ENCODE data around the gene AMIGO3. TPM values are rescaled to one million over a fixed set of nuclear protein-coding genes. Genes with fewer than 3 reads are reported as not detected.
A peak's percentile ranks its signal among the peaks of the same experiment; 100 is the strongest.

The AMIGO3 gene
- total RNA-seq, 2 experiments from 2014 or later: 0.82 to 1.3 TPM

DNA sequence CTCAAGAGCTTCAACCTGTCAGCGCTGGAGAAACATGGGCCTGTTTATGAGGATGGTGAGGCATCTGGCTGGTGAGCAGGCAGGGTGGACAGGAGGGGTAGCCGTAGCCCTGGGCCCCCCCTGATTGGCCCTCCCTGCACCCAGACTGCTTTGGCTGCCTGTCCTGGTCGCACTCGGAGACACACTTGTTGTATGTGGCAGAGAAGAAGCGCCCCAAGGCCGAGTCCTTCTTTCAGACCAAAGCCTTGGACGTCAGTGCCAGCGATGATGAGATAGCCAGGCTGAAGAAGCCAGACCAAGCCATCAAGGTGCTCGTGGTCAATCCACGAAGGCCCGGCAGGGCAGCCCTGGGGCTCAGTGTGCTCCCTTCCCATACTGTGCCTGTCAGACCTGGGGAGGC is 43.6 kb downstream of the AMIGO3 start:
- peak overlapping the region; percentile 33 for H3K27ac Mint-ChIP-seq

DNA sequence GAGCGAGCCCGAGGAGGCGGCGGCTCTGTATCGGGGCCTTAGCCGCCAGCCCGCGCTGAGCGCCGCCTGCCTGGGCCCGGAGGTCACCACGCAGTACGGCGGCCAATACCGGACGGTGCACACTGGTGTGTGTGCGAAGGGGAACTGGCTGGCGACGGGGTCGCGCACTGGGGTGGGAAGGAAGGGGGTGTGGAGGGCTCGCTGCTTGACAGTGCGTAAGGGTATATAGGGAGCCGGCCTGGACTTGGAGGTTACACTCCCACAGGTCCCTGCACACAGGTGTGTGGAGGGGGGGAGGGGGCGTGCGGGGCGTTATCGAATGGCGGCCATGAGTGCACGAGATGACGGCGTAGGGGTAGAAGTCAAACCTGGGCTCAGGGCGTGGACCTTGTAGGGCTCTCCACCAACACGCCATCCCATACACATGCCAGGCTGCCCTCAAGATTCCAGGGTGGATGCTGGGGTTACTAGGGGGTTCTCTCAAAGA is 44.9 kb downstream of the AMIGO3 start:
- Histone ChIP-seq H3K27ac (ENCODE audit: low read depth in 1 of 2, low read length in 2 of 2) (peak overlapping the region; percentile 22 to 91), H3K4me1 (ENCODE audit: insufficient read depth, low read length) (peaks cover 47% of the 10 kb centered on the region), H3K36me3 (ENCODE audit: insufficient read depth, low read length) (peaks cover 39% of the 10 kb centered on the region), H3K9me3 (ENCODE audit: control insufficient read depth in 1 of 2, insufficient read depth in 1 of 2, low read length in 2 of 2) (no peaks in the 10 kb centered on the region), H3K4me3 (ENCODE audit: low read length) (peak overlapping the region; percentile 81), H3K27me3 (ENCODE audit: control insufficient read depth in 1 of 2, insufficient read depth in 2 of 2, low read length in 2 of 2) (no peaks in the 10 kb centered on the region)
- intact Hi-C loops (cut with DNase I, micrococcal nuclease): loop anchor here in 1 of 2 experiments (1.0 to 10.0 kb wide), 4 partner anchors 50 to 650 kb away; partner anchors contain the start of genes DAG1, IMPDH2, NDUFAF3 and USP19
- peak overlapping the region; percentile 97 for H3K4me3 Mint-ChIP-seq
- peaks cover 53% of the 10 kb centered on the region for H3K36me3 Mint-ChIP-seq (ENCODE audit: low read depth)
- no peak for TF ChIP-seq CTCF (IDR thresholded peaks at IDR 0.05)
- peaks cover 51% of the 10 kb centered on the region for H3K4me1 Mint-ChIP-seq (ENCODE audit: low read depth)
- DNase-seq (peak in 5 of 14 experiments; percentile 8 to 40 (median 27)), ATAC-seq (ENCODE audit: poor library complexity) (peak; percentile 2)
- H3K9me3 Mint-ChIP-seq: no peaks in the 10 kb centered on the region
- no peaks in the 10 kb centered on the region for H3K27me3 Mint-ChIP-seq
- peak overlapping the region; percentile 97 for H3K27ac Mint-ChIP-seq
- CTCF ChIA-PET: no interaction called here
- POLR2A ChIA-PET: no interaction called here

More for the DNA sequence above, 43.6 kb downstream of the AMIGO3 start:
- DNase-seq: no peak
- ATAC-seq (ENCODE audit: poor library complexity): no peak
- TF ChIP-seq CTCF (IDR thresholded peaks at IDR 0.05): no peak
- Mint-ChIP-seq H3K4me1 (ENCODE audit: low read depth) (peaks cover 57% of the 10 kb centered on the region), H3K9me3 (no peaks in the 10 kb centered on the region), H3K4me3 (peak overlapping the region; percentile 25), H3K36me3 (ENCODE audit: low read depth) (peaks cover 67% of the 10 kb centered on the region), H3K27me3 (no peaks in the 10 kb centered on the region)
- intact Hi-C loops (cut with DNase I, micrococcal nuclease): loop anchor here in 1 of 2 experiments (5.0 to 10.0 kb wide), 3 partner anchors 339 to 651 kb away; partner anchors contain the start of genes IMPDH2, NDUFAF3 and USP19
- H3K4me1 ChIP-seq (ENCODE audit: insufficient read depth, low read length): peaks cover 47% of the 10 kb centered on the region
- H3K4me3 ChIP-seq (ENCODE audit: low read length): no peak overlapping the region
- POLR2A ChIA-PET: no interaction called here
- no peaks in the 10 kb centered on the region for H3K9me3 ChIP-seq (ENCODE audit: control insufficient read depth in 1 of 2, insufficient read depth in 1 of 2, low read length in 2 of 2)
- H3K36me3 ChIP-seq (ENCODE audit: insufficient read depth, low read length): peaks cover 53% of the 10 kb centered on the region
- no peak overlapping the region for H3K27ac ChIP-seq (ENCODE audit: low read depth in 1 of 2, low read length in 2 of 2)
- H3K27me3 ChIP-seq (ENCODE audit: control insufficient read depth in 1 of 2, insufficient read depth in 2 of 2, low read length in 2 of 2): no peaks in the 10 kb centered on the region
- CTCF ChIA-PET: no interaction called here

- H3K27ac Mint-ChIP-seq: peak within 1 kb of the TSS; percentile 97
- POLR2A ChIA-PET: interaction anchor here (0.8 to 1.4 kb wide), 2 partner anchors 134 to 137 kb away, joined by 3 to 14 read pairs; no protein-coding TSS in a partner anchor
- no peak for TF ChIP-seq CTCF (IDR thresholded peaks at IDR 0.05)
- H3K4me1 Mint-ChIP-seq (ENCODE audit: low read depth): peaks cover 50% of the 10 kb centered on the region
- H3K4me3 ChIP-seq (ENCODE audit: low read length): peak within 1 kb of the TSS; percentile 81
- CTCF ChIA-PET: interaction anchor here (5.0 kb wide), 1 partner anchor 134 kb away, joined by 116 read pairs; no protein-coding TSS in a partner anchor
- H3K36me3 ChIP-seq (ENCODE audit: insufficient read depth, low read length): peaks cover 33% of the 10 kb centered on the region
- no peaks in the 10 kb centered on the region for H3K27me3 ChIP-seq (ENCODE audit: control insufficient read depth in 1 of 2, insufficient read depth in 2 of 2, low read length in 2 of 2)
- peak within 1 kb of the TSS; percentile 97 for H3K4me3 Mint-ChIP-seq
- no peaks in the 10 kb centered on the region for H3K9me3 ChIP-seq (ENCODE audit: control insufficient read depth in 1 of 2, insufficient read depth in 1 of 2, low read length in 2 of 2)
- intact Hi-C loops (cut with DNase I, micrococcal nuclease): loop anchor here in 1 of 2 experiments (1.0 to 10.0 kb wide), 5 partner anchors 15 to 649 kb away; partner anchors contain the start of genes DAG1, IMPDH2, MST1 and NDUFAF3
- H3K4me1 ChIP-seq (ENCODE audit: insufficient read depth, low read length): peaks cover 47% of the 10 kb centered on the region
- no peaks in the 10 kb centered on the region for H3K9me3 Mint-ChIP-seq
- no peaks in the 10 kb centered on the region for H3K27me3 Mint-ChIP-seq
- DNase-seq: peak; percentile 92 to 98 (median 96)
- peak; percentile 86 for ATAC-seq (ENCODE audit: poor library complexity)
- peaks cover 47% of the 10 kb centered on the region for H3K36me3 Mint-ChIP-seq (ENCODE audit: low read depth)
- H3K27ac ChIP-seq (ENCODE audit: low read depth in 1 of 2, low read length in 2 of 2): peak within 1 kb of the TSS; percentile 91 to 96
Measured at GRCh38 chr3:49673715-49674496, 45.6 kb downstream of the AMIGO3 start, which contains the start of gene APEH. APEH (plus strand) TSS chr3:49674351; CDS start chr3:49674402, 51 bp downstream.

Measured in CD4-positive, alpha-beta T cell (primary cell).